Measurements from ENCODE around the gene ENAH. TPM values are rescaled to one million over a fixed set of nuclear protein-coding genes. Genes with fewer than 3 reads are reported as not detected.
"Not testable (repeated sequence)": the region's sequence is repeated elsewhere in the genome, so short reads cannot be mapped to it uniquely, and the experiment has no call there.

ENAH gene
- polyA plus RNA-seq, 1 donor (not counting 4 experiments of a cell fraction or from before 2014, with no cell fraction given) = 61.0 TPM

DNA sequence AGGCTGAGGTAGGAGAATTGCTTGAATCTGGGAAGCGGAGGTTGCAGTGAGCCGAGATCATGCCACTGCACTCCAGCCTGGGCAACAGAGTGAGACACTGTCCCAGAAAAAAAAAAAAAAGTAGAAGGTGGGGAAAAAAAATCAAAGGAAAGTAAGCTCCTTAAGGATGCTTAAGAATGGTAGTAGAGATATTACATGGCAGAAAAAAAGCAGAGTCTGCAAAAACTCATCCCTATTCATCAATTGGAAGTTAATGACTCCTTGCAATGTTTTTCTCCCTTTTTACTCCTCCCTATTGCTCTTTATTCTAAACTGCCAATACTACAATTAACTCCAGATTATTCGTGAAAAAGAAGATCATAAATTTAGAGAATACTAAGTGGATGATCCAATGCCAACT lies 23.4 kb downstream of the ENAH start:
- Histone ChIP-seq H2AFZ (ENCODE audit: control insufficient read depth, low read length) (no peak overlapping the region), H3K4me1 (ENCODE audit: control insufficient read depth, extremely low read depth, insufficient read depth, low read length) (no peaks in the 10 kb centered on the region), H3K9me3 (ENCODE audit: control insufficient read depth, low read depth, low read length) (no peaks in the 10 kb centered on the region), H3K4me2 (ENCODE audit: control insufficient read depth, extremely low read depth, insufficient read depth, low read depth, low read length) (no peak overlapping the region), H3K27ac (ENCODE audit: control insufficient read depth, insufficient read depth, low read length) (no peak overlapping the region), H3K9ac (ENCODE audit: control insufficient read depth, extremely low read depth, insufficient read depth, low read length) (no peak overlapping the region), H3K36me3 (ENCODE audit: control insufficient read depth in 2 of 2, extremely low read depth in 1 of 2, insufficient read depth in 2 of 2, low read length in 2 of 2) (no peaks in the 10 kb centered on the region), H3K79me2 (ENCODE audit: control insufficient read depth, insufficient read depth, low read length) (peaks cover 19% of the 10 kb centered on the region), H4K20me1 (ENCODE audit: control insufficient read depth, extremely low read depth, insufficient read depth, low read length) (no peaks in the 10 kb centered on the region), H3K4me3 (ENCODE audit: control insufficient read depth in 2 of 3, extremely low read depth in 1 of 3, insufficient read depth in 2 of 3, low read depth in 1 of 3, low read length in 3 of 3) (no peak overlapping the region), H3K27me3 (ENCODE audit: control insufficient read depth, extremely low read depth, insufficient read depth, low read length) (no peaks in the 10 kb centered on the region), H3K9me1 (ENCODE audit: control insufficient read depth, extremely low read depth, insufficient read depth, low read length) (peaks cover 4% of the 10 kb centered on the region)
- TF ChIP-seq, protein P1, sequence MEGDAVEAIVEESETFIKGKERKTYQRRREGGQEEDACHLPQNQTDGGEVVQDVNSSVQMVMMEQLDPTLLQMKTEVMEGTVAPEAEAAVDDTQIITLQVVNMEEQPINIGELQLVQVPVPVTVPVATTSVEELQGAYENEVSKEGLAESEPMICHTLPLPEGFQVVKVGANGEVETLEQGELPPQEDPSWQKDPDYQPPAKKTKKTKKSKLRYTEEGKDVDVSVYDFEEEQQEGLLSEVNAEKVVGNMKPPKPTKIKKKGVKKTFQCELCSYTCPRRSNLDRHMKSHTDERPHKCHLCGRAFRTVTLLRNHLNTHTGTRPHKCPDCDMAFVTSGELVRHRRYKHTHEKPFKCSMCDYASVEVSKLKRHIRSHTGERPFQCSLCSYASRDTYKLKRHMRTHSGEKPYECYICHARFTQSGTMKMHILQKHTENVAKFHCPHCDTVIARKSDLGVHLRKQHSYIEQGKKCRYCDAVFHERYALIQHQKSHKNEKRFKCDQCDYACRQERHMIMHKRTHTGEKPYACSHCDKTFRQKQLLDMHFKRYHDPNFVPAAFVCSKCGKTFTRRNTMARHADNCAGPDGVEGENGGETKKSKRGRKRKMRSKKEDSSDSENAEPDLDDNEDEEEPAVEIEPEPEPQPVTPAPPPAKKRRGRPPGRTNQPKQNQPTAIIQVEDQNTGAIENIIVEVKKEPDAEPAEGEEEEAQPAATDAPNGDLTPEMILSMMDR (optimal IDR thresholded peaks at IDR 0.05 in 1 of 3, IDR thresholded peaks at IDR 0.05 in 1 of 3, conservative IDR thresholded peaks at IDR 0.05 in 1 of 3; ENCODE audit: extremely low read depth in 1 of 3, insufficient read depth in 2 of 3, low read length in 3 of 3) = no peak
- no peak for TF ChIP-seq EZH2 (IDR thresholded peaks at IDR 0.05; ENCODE audit: low read length)
- dilution Hi-C loops (cut with MboI; ENCODE audit: extremely low pct_ligation_motif_present, low sequenced_read_pairs) = no loop called here
- FAIRE-seq (no peak), DNase-seq (ENCODE audit: low read depth, low spot score) (no peak)

- H3K4me2 ChIP-seq (ENCODE audit: control insufficient read depth, extremely low read depth, insufficient read depth, low read depth, low read length); DNase-seq (ENCODE audit: low read depth, low spot score); H3K36me3 ChIP-seq (ENCODE audit: control insufficient read depth in 2 of 2, extremely low read depth in 1 of 2, insufficient read depth in 2 of 2, low read length in 2 of 2); H3K4me1 ChIP-seq (ENCODE audit: control insufficient read depth, extremely low read depth, insufficient read depth, low read length); H3K9me1 ChIP-seq (ENCODE audit: control insufficient read depth, extremely low read depth, insufficient read depth, low read length); H3K9me3 ChIP-seq (ENCODE audit: control insufficient read depth, low read depth, low read length); H4K20me1 ChIP-seq (ENCODE audit: control insufficient read depth, extremely low read depth, insufficient read depth, low read length); H3K27ac ChIP-seq (ENCODE audit: control insufficient read depth, insufficient read depth, low read length); dilution Hi-C loops (cut with MboI; ENCODE audit: extremely low pct_ligation_motif_present, low sequenced_read_pairs); H2AFZ ChIP-seq (ENCODE audit: control insufficient read depth, low read length); H3K27me3 ChIP-seq (ENCODE audit: control insufficient read depth, extremely low read depth, insufficient read depth, low read length); H3K4me3 ChIP-seq (ENCODE audit: control insufficient read depth in 2 of 3, extremely low read depth in 1 of 3, insufficient read depth in 2 of 3, low read depth in 1 of 3, low read length in 3 of 3); FAIRE-seq; H3K9ac ChIP-seq (ENCODE audit: control insufficient read depth, extremely low read depth, insufficient read depth, low read length): not testable (repeated sequence)
- peaks cover 18% of the 10 kb centered on the region for H3K79me2 ChIP-seq (ENCODE audit: control insufficient read depth, insufficient read depth, low read length)
Measured at GRCh38 chr1:225628794-225629193, 24.1 kb downstream of the ENAH start.

GRCh38 chr1:225627304-225627947 lies 25.5 kb downstream of the ENAH start:
- FAIRE-seq (no peak), DNase-seq (ENCODE audit: low read depth, low spot score) (no peak)
- dilution Hi-C loops (cut with MboI; ENCODE audit: extremely low pct_ligation_motif_present, low sequenced_read_pairs) = no loop called here
- Histone ChIP-seq H3K36me3 (ENCODE audit: control insufficient read depth in 2 of 2, extremely low read depth in 1 of 2, insufficient read depth in 2 of 2, low read length in 2 of 2) (no peaks in the 10 kb centered on the region), H3K4me1 (ENCODE audit: control insufficient read depth, extremely low read depth, insufficient read depth, low read length) (no peaks in the 10 kb centered on the region), H3K4me3 (ENCODE audit: control insufficient read depth in 2 of 3, extremely low read depth in 1 of 3, insufficient read depth in 2 of 3, low read depth in 1 of 3, low read length in 3 of 3) (no peak overlapping the region), H3K4me2 (ENCODE audit: control insufficient read depth, extremely low read depth, insufficient read depth, low read depth, low read length) (no peak overlapping the region), H4K20me1 (ENCODE audit: control insufficient read depth, extremely low read depth, insufficient read depth, low read length) (no peaks in the 10 kb centered on the region), H3K79me2 (ENCODE audit: control insufficient read depth, insufficient read depth, low read length) (peaks cover 18% of the 10 kb centered on the region), H3K9me1 (ENCODE audit: control insufficient read depth, extremely low read depth, insufficient read depth, low read length) (peaks cover 4% of the 10 kb centered on the region), H3K27ac (ENCODE audit: control insufficient read depth, insufficient read depth, low read length) (no peak overlapping the region), H2AFZ (ENCODE audit: control insufficient read depth, low read length) (no peak overlapping the region), H3K9me3 (ENCODE audit: control insufficient read depth, low read depth, low read length) (no peaks in the 10 kb centered on the region), H3K27me3 (ENCODE audit: control insufficient read depth, extremely low read depth, insufficient read depth, low read length) (no peaks in the 10 kb centered on the region), H3K9ac (ENCODE audit: control insufficient read depth, extremely low read depth, insufficient read depth, low read length) (no peak overlapping the region)
- no peak for TF ChIP-seq EZH2 (IDR thresholded peaks at IDR 0.05; ENCODE audit: low read length)
- TF ChIP-seq, protein P1 (optimal IDR thresholded peaks at IDR 0.05 in 1 of 3, IDR thresholded peaks at IDR 0.05 in 1 of 3, conservative IDR thresholded peaks at IDR 0.05 in 1 of 3; ENCODE audit: extremely low read depth in 1 of 3, insufficient read depth in 2 of 3, low read length in 3 of 3) = no peak
